ENCODE measurements around the gene TMPRSS13. TPM values are rescaled to one million over a fixed set of nuclear protein-coding genes. Genes with fewer than 3 reads are reported as not detected.

The TMPRSS13 gene
- total and polyA plus RNA-seq, 9 of the 15 experiments (the other 6 are each of a cell fraction or from before 2014, with no cell fraction given): 0.11 to 0.29 (median 0.15) TPM

GRCh38 chr11:117871160-117871559 is 58.0 kb downstream of the TMPRSS13 start:
- H3K4me2 ChIP-seq (ENCODE audit: insufficient read depth, low read length): no peak overlapping the region
- no peak for ATAC-seq
- H2AFZ ChIP-seq (ENCODE audit: low read depth, low read length): no peak overlapping the region
- H3K9me3 ChIP-seq (replicated peaks; ENCODE audit: control insufficient read depth, insufficient read depth, low read depth, low read length): no peaks in the 10 kb centered on the region
- DNase-seq (ENCODE audit: extremely low read depth in 1 of 4, low spot score in 3 of 4): no peak
- H3K27ac ChIP-seq (ENCODE audit: extremely low read depth, low read depth, low read length): no peak overlapping the region
- in situ Hi-C loops (cut with MboI): no loop called here
- CTCF ChIA-PET (ENCODE audit: low intra/inter-chr PET ratio): no interaction called here
- H3K4me3 ChIP-seq: no peak overlapping the region
- no peak overlapping the region for H3K9ac ChIP-seq (ENCODE audit: insufficient read depth in 1 of 2, low read depth in 2 of 2, low read length in 2 of 2)
- H3K79me2 ChIP-seq (ENCODE audit: control insufficient read depth, insufficient read depth, low read length): no peaks in the 10 kb centered on the region
- peaks cover 13% of the 10 kb centered on the region for H4K20me1 ChIP-seq (replicated peaks; ENCODE audit: control insufficient read depth, insufficient read depth, low read length)
- FAIRE-seq: no peak
- H3K27me3 ChIP-seq (ENCODE audit: control insufficient read depth in 2 of 2, insufficient read depth in 2 of 2, low read length in 2 of 2): peaks cover 64 to 97% of the 10 kb centered on the region in 2 experiments
- WGBS (ENCODE audit: insufficient coverage, low coverage, missing lambda C conversion rate): 6% methylated on average over 18 of the region's 18 CpGs
- no peaks in the 10 kb centered on the region for H3K9me1 ChIP-seq (ENCODE audit: control insufficient read depth, insufficient read depth, low read length)
- no TSS peak for BruUV-seq (replicated peaks)
- POLR2A ChIA-PET: interaction anchor here (0.6 to 2.1 kb wide), 2 partner anchors 11 to 187 kb away, joined by 3 to 7 read pairs; no protein-coding TSS in a partner anchor
- H3K4me1 ChIP-seq (replicated peaks in 1 of 2; ENCODE audit: control insufficient read depth in 2 of 2, insufficient read depth in 2 of 2, low read length in 2 of 2): peaks cover 0 to 5% of the 10 kb centered on the region in 2 experiments; a peak in 1 of 5 replicates
- intact Hi-C loops (cut with micrococcal nuclease): no loop called here
- TF ChIP-seq, protein P1, sequence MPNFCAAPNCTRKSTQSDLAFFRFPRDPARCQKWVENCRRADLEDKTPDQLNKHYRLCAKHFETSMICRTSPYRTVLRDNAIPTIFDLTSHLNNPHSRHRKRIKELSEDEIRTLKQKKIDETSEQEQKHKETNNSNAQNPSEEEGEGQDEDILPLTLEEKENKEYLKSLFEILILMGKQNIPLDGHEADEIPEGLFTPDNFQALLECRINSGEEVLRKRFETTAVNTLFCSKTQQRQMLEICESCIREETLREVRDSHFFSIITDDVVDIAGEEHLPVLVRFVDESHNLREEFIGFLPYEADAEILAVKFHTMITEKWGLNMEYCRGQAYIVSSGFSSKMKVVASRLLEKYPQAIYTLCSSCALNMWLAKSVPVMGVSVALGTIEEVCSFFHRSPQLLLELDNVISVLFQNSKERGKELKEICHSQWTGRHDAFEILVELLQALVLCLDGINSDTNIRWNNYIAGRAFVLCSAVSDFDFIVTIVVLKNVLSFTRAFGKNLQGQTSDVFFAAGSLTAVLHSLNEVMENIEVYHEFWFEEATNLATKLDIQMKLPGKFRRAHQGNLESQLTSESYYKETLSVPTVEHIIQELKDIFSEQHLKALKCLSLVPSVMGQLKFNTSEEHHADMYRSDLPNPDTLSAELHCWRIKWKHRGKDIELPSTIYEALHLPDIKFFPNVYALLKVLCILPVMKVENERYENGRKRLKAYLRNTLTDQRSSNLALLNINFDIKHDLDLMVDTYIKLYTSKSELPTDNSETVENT (CRISPR knock-in tag; IDR thresholded peaks at IDR 0.05): no peak
- no peak for TF ChIP-seq TGIF2 (CRISPR knock-in tag; IDR thresholded peaks at IDR 0.05)
- no peaks in the 10 kb centered on the region for H3K36me3 ChIP-seq (ENCODE audit: control insufficient read depth, insufficient read depth, low read length)

All from K562 (cell line).